Skeletal muscle satellite cell (primary cell): ENCODE results near the gene ZCCHC12.

Experiments
- H3K27me3 ChIP-seq: 2 replicates; pipeline ENCODE4 v1.7.0; 2013; ENCODE audit warnings: low read length; ENCODE audit not compliant: control insufficient read depth, insufficient read depth
- H3K36me3 ChIP-seq: 2 replicates; pipeline ENCODE4 v1.7.0; 2013; ENCODE audit warnings: mild to moderate bottlenecking, control low read depth, low read length; ENCODE audit not compliant: insufficient read depth
- H3K4me1 ChIP-seq: 2 replicates; pipeline ENCODE4 v1.7.0; 2013; ENCODE audit warnings: low read length; ENCODE audit not compliant: control insufficient read depth, insufficient read depth
- H3K4me2 ChIP-seq: 2 replicates; pipeline ENCODE4 v1.7.0; 2013; ENCODE audit warnings: mild to moderate bottlenecking, low read length
- H3K4me3 ChIP-seq: 2 replicates; pipeline ENCODE4 v1.7.0; 2013; ENCODE audit warnings: low read length
- H3K9ac ChIP-seq: 2 replicates; pipeline ENCODE4 v1.7.0; 2013; ENCODE audit warnings: mild to moderate bottlenecking, low read depth, low read length, moderate library complexity
- H3K9me3 ChIP-seq: replicated peaks from 2 replicates; pipeline ENCODE4 v1.7.0; 2013; ENCODE audit warnings: mild to moderate bottlenecking, control low read depth, low read length

ZCCHC12 gene

DNA sequence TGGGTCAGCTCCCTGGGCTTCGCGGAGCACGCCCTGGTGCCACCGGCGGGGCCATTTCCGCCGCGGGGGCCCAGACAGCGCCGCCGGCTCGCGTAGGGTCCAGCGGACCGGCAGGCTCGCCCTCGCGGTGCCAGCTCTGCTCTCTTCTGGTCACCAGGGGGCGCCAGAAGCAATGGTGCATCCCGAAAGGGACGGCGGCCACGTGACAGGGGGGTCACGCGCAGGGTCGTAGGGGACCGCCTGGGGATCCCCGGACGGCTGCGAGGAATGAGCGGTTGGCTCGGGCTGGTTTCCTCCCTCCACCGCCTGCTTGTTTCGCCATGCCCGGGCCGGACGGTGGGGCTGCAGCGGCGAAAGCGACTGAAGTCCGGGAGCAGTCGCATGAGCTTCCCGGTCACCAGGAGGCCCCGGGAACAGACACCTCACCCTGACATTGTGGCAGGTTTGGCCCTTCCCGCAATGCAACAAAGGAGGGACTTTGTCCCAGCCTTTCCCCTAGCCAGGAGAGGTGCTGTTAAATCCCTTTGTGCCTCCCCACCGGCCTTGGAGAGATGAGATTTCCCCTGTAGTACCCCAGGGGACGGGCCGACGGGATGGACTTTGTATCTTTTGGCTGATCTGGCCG is 15.8 kb downstream of the ZCCHC12 start:
- H3K27me3 ChIP-seq = no peaks in the 10 kb centered on the region
- H3K4me2 ChIP-seq = peak overlapping the region; percentile 82
- H3K4me1 ChIP-seq = no peaks in the 10 kb centered on the region
- H3K36me3 ChIP-seq = no peaks in the 10 kb centered on the region
- peak overlapping the region; percentile 36 for H3K9ac ChIP-seq
- no peaks in the 10 kb centered on the region for H3K9me3 ChIP-seq
- H3K4me3 ChIP-seq = peak overlapping the region; percentile 70

DNA sequence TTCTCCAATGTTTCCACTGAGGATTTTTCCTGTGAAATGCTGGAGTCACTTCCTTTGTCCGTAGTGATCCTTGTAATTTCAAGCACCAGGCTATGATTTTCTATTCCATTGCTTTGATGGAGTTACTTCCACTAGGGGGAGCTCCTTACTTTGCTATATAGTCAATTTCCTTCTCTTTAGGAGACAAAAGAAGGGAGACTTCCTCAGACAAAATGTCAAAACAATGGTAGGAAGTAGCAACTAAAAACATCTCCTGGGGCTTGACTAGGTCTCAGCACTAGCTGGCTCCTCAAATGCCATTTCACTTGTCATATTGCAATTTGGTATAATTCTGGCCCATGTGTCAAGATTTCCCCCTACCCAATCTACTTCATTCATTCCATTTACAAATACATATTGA is 24.1 kb downstream of the ZCCHC12 start:
- H3K27me3 ChIP-seq = peaks cover 7% of the 10 kb centered on the region
- H3K9me3 ChIP-seq = no peaks in the 10 kb centered on the region
- no peak overlapping the region for H3K4me2 ChIP-seq
- no peaks in the 10 kb centered on the region for H3K36me3 ChIP-seq
- H3K9ac ChIP-seq = no peak overlapping the region
- H3K4me3 ChIP-seq = no peak overlapping the region
- no peaks in the 10 kb centered on the region for H3K4me1 ChIP-seq

DNA sequence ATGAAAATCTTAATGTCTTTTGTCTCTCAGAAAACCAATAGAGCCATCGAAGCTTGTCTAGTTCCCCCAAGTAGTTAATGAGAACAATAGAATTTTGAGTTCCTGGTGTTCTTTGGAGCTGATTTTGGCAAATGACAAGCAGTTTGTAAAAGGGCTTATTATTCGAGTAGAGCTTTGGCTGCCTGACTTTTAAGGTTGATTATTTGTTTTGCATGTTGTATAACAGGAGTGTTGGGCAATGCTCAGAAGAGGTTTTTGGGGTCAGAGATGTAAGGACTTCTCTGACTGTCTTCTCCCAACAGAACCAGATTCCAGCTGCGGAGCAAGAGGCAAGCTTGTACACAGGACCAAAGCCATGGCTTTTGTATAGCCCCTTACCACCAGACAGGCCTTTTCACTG is 30.0 kb downstream of the ZCCHC12 start:
- H3K36me3 ChIP-seq = no peaks in the 10 kb centered on the region
- H3K9ac ChIP-seq = no peak overlapping the region
- H3K4me2 ChIP-seq = no peak overlapping the region
- H3K27me3 ChIP-seq = peaks cover 7% of the 10 kb centered on the region
- no peaks in the 10 kb centered on the region for H3K9me3 ChIP-seq
- H3K4me1 ChIP-seq = no peaks in the 10 kb centered on the region
- no peak overlapping the region for H3K4me3 ChIP-seq

DNA sequence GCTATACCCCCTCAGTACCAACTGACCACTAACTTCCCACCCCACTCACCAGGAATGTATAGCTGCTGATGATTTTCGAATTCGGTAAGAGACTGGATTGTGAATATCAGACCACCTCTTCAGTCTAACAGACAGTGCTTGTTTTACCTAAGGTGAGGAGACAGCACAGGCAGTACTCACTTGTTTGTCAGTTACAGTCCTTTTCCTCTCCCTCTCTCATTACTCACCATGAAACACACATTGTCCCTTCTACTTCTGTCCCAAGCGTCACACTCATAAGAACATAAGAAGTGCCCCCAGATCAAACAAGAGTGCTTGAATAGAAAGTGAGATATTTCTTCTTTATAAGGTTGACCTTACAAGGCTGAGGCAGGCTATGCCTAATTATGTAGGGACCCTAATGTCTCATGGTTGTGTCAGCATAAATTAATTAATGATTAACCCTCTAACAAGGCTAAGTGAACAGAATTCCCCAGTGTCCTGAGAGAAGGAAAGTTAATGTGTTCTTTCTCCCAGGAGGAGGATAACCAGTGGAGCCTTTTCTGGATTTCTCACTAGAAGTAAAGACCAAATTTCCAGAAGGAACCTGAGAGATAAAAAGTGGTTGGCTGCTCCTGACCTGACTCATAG is 32.2 kb downstream of the ZCCHC12 start:
- Histone ChIP-seq H3K4me1 (no peaks in the 10 kb centered on the region), H3K9ac (no peak overlapping the region), H3K9me3 (no peaks in the 10 kb centered on the region), H3K4me2 (no peak overlapping the region), H3K36me3 (no peaks in the 10 kb centered on the region), H3K27me3 (no peaks in the 10 kb centered on the region), H3K4me3 (no peak overlapping the region)

DNA sequence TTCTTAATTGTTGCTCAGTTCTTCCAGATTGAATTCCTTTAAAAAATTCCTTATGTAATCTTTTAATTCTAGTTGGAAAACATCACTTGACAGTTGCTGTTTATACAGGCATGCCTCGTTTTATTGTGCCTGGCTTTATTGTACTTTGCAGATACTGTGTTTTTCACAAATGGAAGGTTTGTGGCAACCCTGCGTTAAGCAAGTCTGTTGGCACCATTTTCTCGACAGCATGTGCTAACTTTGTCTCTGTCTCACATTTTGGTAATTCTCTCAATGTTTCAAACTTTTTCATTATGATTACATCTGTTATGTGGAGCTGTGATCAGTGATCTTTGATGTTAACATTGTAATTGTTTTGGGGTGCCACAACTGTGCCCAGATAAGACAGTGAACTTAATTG is 33.4 kb downstream of the ZCCHC12 start:
- Histone ChIP-seq H3K4me1 (no peaks in the 10 kb centered on the region), H3K4me2 (no peak overlapping the region), H3K9me3 (no peaks in the 10 kb centered on the region), H3K36me3 (no peaks in the 10 kb centered on the region), H3K9ac (no peak overlapping the region), H3K4me3 (no peak overlapping the region), H3K27me3 (no peaks in the 10 kb centered on the region)

DNA sequence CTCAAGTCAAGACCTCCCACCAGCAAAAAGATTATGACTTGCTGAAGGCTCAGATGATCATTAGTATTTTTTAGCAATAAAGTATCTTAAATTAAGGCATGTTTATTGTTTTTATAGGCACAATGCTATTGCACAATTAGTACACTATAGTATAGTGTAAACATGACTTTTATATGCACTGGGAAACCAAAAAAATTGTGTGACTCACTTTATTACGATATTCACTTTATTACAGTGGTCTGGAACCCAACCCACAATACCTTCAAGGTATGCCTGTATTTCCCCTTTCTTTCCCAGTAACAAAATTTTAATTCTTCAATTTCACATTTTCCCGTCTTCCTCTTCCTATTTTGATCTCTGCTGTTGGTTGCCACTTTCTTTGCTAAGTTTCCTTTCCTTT is 37.7 kb downstream of the ZCCHC12 start:
- no peak overlapping the region for H3K9ac ChIP-seq
- H3K4me3 ChIP-seq = no peak overlapping the region
- H3K9me3 ChIP-seq = no peaks in the 10 kb centered on the region
- no peak overlapping the region for H3K4me2 ChIP-seq
- H3K36me3 ChIP-seq = no peaks in the 10 kb centered on the region
- peaks cover 6% of the 10 kb centered on the region for H3K27me3 ChIP-seq
- no peaks in the 10 kb centered on the region for H3K4me1 ChIP-seq

DNA sequence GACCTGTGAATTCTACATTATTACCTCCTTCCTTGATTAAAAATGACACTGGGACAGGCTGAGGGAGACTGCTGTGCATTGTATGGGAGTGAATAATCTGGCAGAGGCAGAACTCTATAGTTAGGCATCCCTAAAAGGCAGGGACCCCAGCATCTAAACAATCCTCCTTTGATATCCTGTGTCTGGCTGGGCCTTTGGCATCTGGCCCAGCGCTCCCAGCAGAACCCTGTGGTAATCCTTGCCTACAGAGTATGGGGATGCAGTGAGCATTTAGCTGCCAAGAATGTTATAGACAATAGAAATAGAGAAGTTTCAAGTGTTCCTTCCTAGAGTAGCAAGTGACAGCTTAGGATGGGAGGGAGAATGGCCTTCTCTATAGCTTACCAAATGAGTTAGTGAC is 38.5 kb downstream of the ZCCHC12 start:
- H3K9me3 ChIP-seq = no peaks in the 10 kb centered on the region
- H3K4me2 ChIP-seq = no peak overlapping the region
- H3K36me3 ChIP-seq = no peaks in the 10 kb centered on the region
- no peak overlapping the region for H3K9ac ChIP-seq
- H3K4me3 ChIP-seq = no peak overlapping the region
- H3K4me1 ChIP-seq = no peaks in the 10 kb centered on the region
- H3K27me3 ChIP-seq = peaks cover 6% of the 10 kb centered on the region

DNA sequence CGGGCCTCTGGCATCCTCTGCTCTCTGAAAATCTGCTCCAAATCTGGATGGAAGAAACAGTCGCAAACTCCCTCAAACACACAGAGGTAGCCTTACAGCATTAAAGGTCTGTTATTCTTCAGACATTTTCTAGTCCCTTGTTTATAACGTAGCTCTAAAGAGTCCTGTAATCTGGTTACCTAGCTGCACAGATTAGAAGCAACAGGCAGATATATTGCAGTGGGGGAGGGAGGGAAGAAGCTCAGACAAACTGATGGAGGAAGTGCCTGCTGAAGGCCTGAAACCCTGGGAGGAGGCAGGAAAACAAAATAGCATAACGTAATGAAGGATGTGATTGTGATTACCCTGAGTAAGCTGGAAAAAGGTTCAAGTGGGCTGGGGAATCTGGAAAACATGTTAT is 39.4 kb downstream of the ZCCHC12 start:
- Histone ChIP-seq H3K9me3 (no peaks in the 10 kb centered on the region), H3K4me3 (no peak overlapping the region), H3K4me2 (no peak overlapping the region), H3K27me3 (peaks cover 6% of the 10 kb centered on the region), H3K36me3 (no peaks in the 10 kb centered on the region), H3K9ac (no peak overlapping the region), H3K4me1 (no peaks in the 10 kb centered on the region)

DNA sequence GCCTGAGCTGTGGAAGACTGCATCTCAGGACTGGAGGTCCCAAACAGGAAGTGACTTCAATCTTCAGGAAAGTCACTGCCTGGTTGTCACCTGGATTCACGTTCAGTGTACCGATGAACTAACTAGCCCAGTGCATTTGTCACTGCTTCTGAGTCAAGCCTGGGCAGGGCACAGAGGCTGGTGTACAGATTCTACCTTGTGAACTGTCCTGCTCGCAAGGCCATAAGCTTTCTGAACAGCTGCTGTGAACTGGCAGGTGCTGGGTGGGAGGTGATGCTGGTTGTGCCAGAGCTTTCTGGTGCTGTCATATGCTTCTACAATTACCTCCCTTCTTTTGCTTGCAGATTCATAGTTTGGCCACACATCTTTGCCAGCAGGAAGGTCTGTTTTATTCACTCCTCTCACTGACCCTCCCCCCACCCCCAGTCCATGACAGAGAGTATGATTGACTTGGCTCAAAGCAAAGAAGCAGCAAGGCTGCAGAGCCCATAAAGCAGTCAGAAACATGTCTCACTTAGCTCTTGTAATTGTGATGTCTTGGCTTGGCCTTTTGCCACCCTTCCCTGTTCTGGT is 40.5 kb downstream of the ZCCHC12 start:
- Histone ChIP-seq H3K9ac (no peak overlapping the region), H3K27me3 (peaks cover 6% of the 10 kb centered on the region), H3K4me1 (no peaks in the 10 kb centered on the region), H3K4me3 (no peak overlapping the region), H3K4me2 (no peak overlapping the region), H3K36me3 (no peaks in the 10 kb centered on the region), H3K9me3 (no peaks in the 10 kb centered on the region)

DNA sequence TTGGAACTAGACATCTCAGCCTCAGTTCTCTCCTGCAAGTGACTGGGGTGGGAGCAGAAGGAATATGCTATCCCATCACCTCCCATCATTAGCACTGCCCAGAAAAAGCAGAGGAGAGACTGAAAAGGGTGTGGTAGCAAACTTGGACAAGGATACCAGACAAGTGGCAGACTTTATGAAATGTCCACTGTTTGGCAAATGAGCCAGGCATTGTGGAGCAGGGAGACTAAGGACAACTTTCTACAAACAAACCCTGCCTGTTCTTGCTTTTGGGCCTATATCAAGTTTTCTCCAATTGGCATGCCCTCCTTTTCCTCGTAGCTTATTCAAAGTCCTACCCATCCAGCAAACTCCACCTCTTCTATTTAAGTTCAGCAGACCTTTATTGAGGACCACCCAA is 41.6 kb downstream of the ZCCHC12 start:
- Histone ChIP-seq H3K4me3 (no peak overlapping the region), H3K9ac (no peak overlapping the region), H3K9me3 (no peaks in the 10 kb centered on the region), H3K4me1 (no peaks in the 10 kb centered on the region), H3K4me2 (no peak overlapping the region), H3K36me3 (no peaks in the 10 kb centered on the region), H3K27me3 (peaks cover 6% of the 10 kb centered on the region)

DNA sequence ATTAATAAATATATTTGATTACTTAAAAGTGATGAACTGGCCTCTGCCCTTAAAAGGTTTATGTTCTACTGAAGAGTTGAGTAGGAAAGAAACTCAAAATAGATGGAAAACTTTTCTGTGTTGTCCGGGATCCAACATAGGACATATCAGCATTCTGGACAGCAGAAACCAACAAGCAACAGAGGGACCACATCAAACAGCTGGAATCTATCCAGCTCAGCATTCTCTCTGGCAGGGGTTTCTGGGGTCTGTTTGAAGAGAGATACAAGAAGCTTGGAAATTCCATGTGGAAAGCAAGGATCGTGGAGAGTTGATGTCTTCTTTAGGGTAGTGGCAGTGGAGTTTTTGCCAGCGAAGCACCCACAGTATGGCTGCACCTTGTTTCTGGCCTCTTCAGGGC is 43.6 kb downstream of the ZCCHC12 start:
- Histone ChIP-seq H3K4me3 (no peak overlapping the region), H3K4me2 (no peak overlapping the region), H3K9ac (no peak overlapping the region), H3K9me3 (no peaks in the 10 kb centered on the region), H3K36me3 (no peaks in the 10 kb centered on the region), H3K27me3 (peaks cover 6% of the 10 kb centered on the region), H3K4me1 (peaks cover 7% of the 10 kb centered on the region)

DNA sequence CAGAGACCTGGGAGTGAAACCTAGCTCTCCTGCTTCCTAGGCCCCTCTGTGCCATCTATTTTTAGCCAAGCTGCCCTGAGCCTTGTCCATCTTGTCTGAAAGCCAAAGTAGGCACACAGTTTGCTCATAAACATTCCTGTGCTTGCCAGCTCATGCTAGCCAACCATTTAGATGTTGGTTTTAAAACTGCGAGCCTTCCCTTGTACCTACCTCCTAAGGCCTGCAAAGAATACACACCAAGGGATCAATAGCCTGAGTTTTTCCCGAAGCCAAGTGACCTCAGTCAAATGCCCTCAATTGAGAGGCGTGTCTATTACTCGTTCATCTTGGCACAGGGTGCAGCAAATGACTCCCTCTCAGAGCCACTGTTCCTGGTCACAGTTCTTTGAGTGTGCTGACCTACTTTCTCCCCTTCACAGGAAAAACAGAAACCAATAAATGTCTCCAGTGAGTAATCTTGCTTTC is 48.5 kb downstream of the ZCCHC12 start:
- Histone ChIP-seq H3K4me2 (no peak overlapping the region), H3K9ac (no peak overlapping the region), H3K4me1 (peaks cover 14% of the 10 kb centered on the region), H3K4me3 (no peak overlapping the region), H3K9me3 (no peaks in the 10 kb centered on the region), H3K36me3 (no peaks in the 10 kb centered on the region), H3K27me3 (no peaks in the 10 kb centered on the region)
